CD14-positive monocyte (primary cell): Measurements from ENCODE around the gene HSPB9. TPM values are rescaled to one million over a fixed set of nuclear protein-coding genes. Genes with fewer than 3 reads are reported as not detected.

Experiments
- DNase-seq, 3 donors: peaks; one replicate each; pipeline ENCODE4 v3.0.0-alpha.2; 2011 to 2022
- H2AFZ ChIP-seq: 2 replicates; pipeline ENCODE4 v1.6.0; 2012; ENCODE audit warnings: mild to moderate bottlenecking, low read depth, low read length, inconsistent platforms; ENCODE audit not compliant: insufficient read depth, poor library complexity, severe bottlenecking
- H3K27ac ChIP-seq, 2 donors: 1 replicate in 1 of 2; 2 replicates in 1 of 2; pipeline ENCODE4 v1.5.1; 2012 to 2013; ENCODE audit warnings: low read length in 2 of 2, control low read depth in 1 of 2, inconsistent platforms in 1 of 2, low read depth in 1 of 2, mild to moderate bottlenecking in 1 of 2
- H3K27me3 ChIP-seq, 2 donors: one replicate each; pipeline versions ENCODE4 v1.6.0 to v1.6.1; 2011 to 2013; ENCODE audit warnings: low read length in 2 of 2; ENCODE audit not compliant: control insufficient read depth in 2 of 2, insufficient read depth in 2 of 2
- H3K36me3 ChIP-seq, 2 donors: replicated peaks in 1 of 2; 1 replicate in 1 of 2; 2 replicates in 1 of 2; pipeline versions ENCODE4 v1.5.1 to v1.6.1; 2012 to 2013; ENCODE audit warnings: low read length in 2 of 2, control low read depth in 1 of 2, inconsistent platforms in 1 of 2, mild to moderate bottlenecking in 1 of 2; ENCODE audit not compliant: insufficient read depth in 2 of 2, control insufficient read depth in 1 of 2
- H3K4me1 ChIP-seq, 2 donors: 1 replicate in 1 of 2; 2 replicates in 1 of 2; pipeline versions ENCODE4 v1.5.1 to v1.6.1; 2012 to 2013; ENCODE audit warnings: low read length in 2 of 2, control low read depth in 1 of 2, inconsistent platforms in 1 of 2, mild to moderate bottlenecking in 1 of 2, moderate library complexity in 1 of 2; ENCODE audit not compliant: insufficient read depth in 2 of 2, control insufficient read depth in 1 of 2
- H3K4me2 ChIP-seq: replicated peaks from 2 replicates; pipeline ENCODE3; 2012; ENCODE audit warnings: low read length, moderate library complexity, mild to moderate bottlenecking; ENCODE audit not compliant: poor library complexity, severe bottlenecking; ENCODE audit errors: extremely low read depth
- H3K4me3 ChIP-seq, 3 experiments: fragments of 200-600 bp in 1 of 3; sonication (generic) in 1 of 3; replicated peaks in 1 of 3; 1 replicate in 2 of 3; 2 replicates in 1 of 3; pipeline ENCODE4 v1.5.1; 2011 to 2013; ENCODE audit warnings: low read length in 3 of 3, mild to moderate bottlenecking in 3 of 3, control low read depth in 2 of 3, low read depth in 2 of 3, inconsistent platforms in 1 of 3, moderate library complexity in 1 of 3
- H3K79me2 ChIP-seq: 2 replicates; pipeline ENCODE4 v1.6.0; 2012; ENCODE audit warnings: mild to moderate bottlenecking, control low read depth, inconsistent platforms, low read length, moderate library complexity; ENCODE audit not compliant: insufficient read depth
- H3K9ac ChIP-seq: 2 replicates; pipeline ENCODE4 v1.6.0; 2017; ENCODE audit warnings: low read length, mild to moderate bottlenecking; ENCODE audit not compliant: insufficient read depth, poor library complexity, severe bottlenecking
- H3K9me3 ChIP-seq, 2 donors: replicated peaks in 1 of 2; 1 replicate in 1 of 2; 2 replicates in 1 of 2; pipeline versions ENCODE4 v1.5.1 to v1.6.1; 2012 to 2013; ENCODE audit warnings: low read length in 2 of 2, control low read depth in 1 of 2; ENCODE audit not compliant: control insufficient read depth in 1 of 2, insufficient read depth in 1 of 2
- H4K20me1 ChIP-seq: 2 replicates; pipeline ENCODE4 v1.6.0; 2012; ENCODE audit warnings: mild to moderate bottlenecking, low read length, control low read depth, moderate library complexity; ENCODE audit not compliant: insufficient read depth
- H3K27ac Mint-ChIP-seq, 7 donors: one replicate each; pipeline ENCODE4 v1.8.0; 2020; ENCODE audit warnings: mild to moderate bottlenecking in 7 of 7, mixed read lengths in 7 of 7, moderate library complexity in 6 of 7, inconsistent platforms in 2 of 7
- H3K27me3 Mint-ChIP-seq, 3 donors: one replicate each; pipeline ENCODE4 v1.8.0; 2021 to 2022; ENCODE audit warnings: low read depth in 3 of 3, mild to moderate bottlenecking in 3 of 3, mixed read lengths in 3 of 3, moderate library complexity in 3 of 3, inconsistent platforms in 1 of 3
- H3K36me3 Mint-ChIP-seq, 2 donors: one replicate each; pipeline ENCODE4 v1.8.0; 2020; ENCODE audit warnings: mixed read lengths in 2 of 2, inconsistent platforms in 1 of 2, mild to moderate bottlenecking in 1 of 2
- H3K4me1 Mint-ChIP-seq: one replicate; pipeline ENCODE4 v1.8.0; 2020; ENCODE audit warnings: mild to moderate bottlenecking, mixed read lengths
- H3K4me3 Mint-ChIP-seq, 2 donors: one replicate each; pipeline ENCODE4 v1.8.0; 2020; ENCODE audit warnings: mild to moderate bottlenecking in 2 of 2, mixed read lengths in 2 of 2, moderate library complexity in 1 of 2
- H3K9me3 Mint-ChIP-seq, 7 donors: one replicate each; pipeline ENCODE4 v1.8.0; 2020 to 2022; ENCODE audit warnings: mixed read lengths in 7 of 7, mild to moderate bottlenecking in 6 of 7, moderate library complexity in 6 of 7, inconsistent platforms in 2 of 7
- WGBS: methylation state at CpG from one replicate; pipeline ENCODE4 v1.1.5; 2013; ENCODE audit warnings: missing lambda C conversion rate; ENCODE audit not compliant: insufficient coverage; 5-methylcytosine and 5-hydroxymethylcytosine counted together
- intact Hi-C, 2 donors: fragments of 100-400 bp; cut with micrococcal nuclease; formaldehyde crosslinking; loops; one replicate each; pipeline versions ENCODE4 v1.15.0 to v1.15.1; 2023
- polyA plus RNA-seq, 3 donors: library from polyadenylated mRNA; depleted of rRNA in 1 of 3; unstranded in 2 of 3; stranded (reverse) in 1 of 3; fragments of 300-500 nt in 2 of 3; fragments of >200 nt in 1 of 3; fragmentation: Illumina TruSeq in 2 of 3; gene quantifications; 1 replicate in 2 of 3; 2 replicates in 1 of 3; pipeline ENCODE4 v1.2.3, GENCODE V29; 2012 to 2021
- TF ChIP-seq, protein P1 (sequence below): fragments of 200-600 bp; IDR thresholded peaks from one replicate; pipeline ENCODE4 v1.8.0; 2022; ENCODE audit warnings: antibody characterized with exemption, mild to moderate bottlenecking

The HSPB9 gene
- polyA plus RNA-seq, 3 donors = 0.04 TPM; not detected in 2

DNA sequence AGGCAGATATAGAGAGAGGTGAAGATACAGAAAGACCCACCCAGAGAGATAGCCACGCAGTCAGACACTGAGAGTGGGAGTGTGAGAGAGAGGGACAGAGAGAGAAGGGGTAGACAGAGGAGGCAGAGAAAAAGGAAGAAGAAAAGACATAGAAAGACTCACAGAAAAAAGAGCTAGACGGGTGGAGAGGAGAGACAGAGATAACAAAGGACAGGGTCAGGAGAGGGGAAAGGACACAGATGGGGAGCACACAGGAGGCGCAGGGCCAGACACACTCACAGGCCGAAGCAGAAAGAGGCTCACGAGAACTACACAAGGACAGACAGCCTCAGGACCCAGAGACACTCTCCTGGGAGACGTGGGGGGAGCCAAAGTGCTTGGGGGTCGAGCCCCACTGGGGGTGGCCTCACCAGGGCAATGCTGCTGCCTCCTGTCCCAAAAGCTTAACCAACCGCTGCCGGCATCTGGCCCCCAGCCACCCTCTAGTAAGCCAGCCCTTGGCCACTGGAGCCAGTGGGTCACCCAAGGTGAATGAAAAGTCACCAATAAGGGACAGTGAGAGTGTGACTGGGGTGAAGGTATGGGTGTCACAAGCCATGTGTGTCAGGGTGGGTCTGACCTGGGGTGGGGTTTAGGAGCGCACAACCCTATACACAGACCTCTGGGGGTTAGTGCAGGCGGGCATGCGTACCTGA, 28.1 kb upstream of the HSPB9 start:
- no peaks in the 10 kb centered on the region for H3K36me3 ChIP-seq
- peaks cover 13 to 24% of the 10 kb centered on the region in 2 donors for H3K27me3 ChIP-seq
- no peak for DNase-seq
- H2AFZ ChIP-seq = no peak overlapping the region
- H3K9me3 Mint-ChIP-seq = no peaks in the 10 kb centered on the region
- no peaks in the 10 kb centered on the region for H3K36me3 Mint-ChIP-seq
- H3K27me3 Mint-ChIP-seq = peaks cover 23 to 31% (median 28%) of the 10 kb centered on the region in 3 donors
- peaks cover 6 to 7% of the 10 kb centered on the region in 2 donors for H3K4me1 ChIP-seq
- no peaks in the 10 kb centered on the region for H3K9me3 ChIP-seq
- no peak overlapping the region for H3K4me3 ChIP-seq
- H4K20me1 ChIP-seq = no peaks in the 10 kb centered on the region
- H3K27ac ChIP-seq = no peak overlapping the region
- no peaks in the 10 kb centered on the region for H3K79me2 ChIP-seq
- no peak overlapping the region for H3K4me2 ChIP-seq
- H3K4me1 Mint-ChIP-seq = peaks cover 10% of the 10 kb centered on the region
- intact Hi-C loops = no loop called here
- 86% methylated on average over 4 of the region's 12 CpGs for WGBS
- H3K4me3 Mint-ChIP-seq = no peak overlapping the region
- no peak overlapping the region for H3K9ac ChIP-seq
- TF ChIP-seq, protein P1, sequence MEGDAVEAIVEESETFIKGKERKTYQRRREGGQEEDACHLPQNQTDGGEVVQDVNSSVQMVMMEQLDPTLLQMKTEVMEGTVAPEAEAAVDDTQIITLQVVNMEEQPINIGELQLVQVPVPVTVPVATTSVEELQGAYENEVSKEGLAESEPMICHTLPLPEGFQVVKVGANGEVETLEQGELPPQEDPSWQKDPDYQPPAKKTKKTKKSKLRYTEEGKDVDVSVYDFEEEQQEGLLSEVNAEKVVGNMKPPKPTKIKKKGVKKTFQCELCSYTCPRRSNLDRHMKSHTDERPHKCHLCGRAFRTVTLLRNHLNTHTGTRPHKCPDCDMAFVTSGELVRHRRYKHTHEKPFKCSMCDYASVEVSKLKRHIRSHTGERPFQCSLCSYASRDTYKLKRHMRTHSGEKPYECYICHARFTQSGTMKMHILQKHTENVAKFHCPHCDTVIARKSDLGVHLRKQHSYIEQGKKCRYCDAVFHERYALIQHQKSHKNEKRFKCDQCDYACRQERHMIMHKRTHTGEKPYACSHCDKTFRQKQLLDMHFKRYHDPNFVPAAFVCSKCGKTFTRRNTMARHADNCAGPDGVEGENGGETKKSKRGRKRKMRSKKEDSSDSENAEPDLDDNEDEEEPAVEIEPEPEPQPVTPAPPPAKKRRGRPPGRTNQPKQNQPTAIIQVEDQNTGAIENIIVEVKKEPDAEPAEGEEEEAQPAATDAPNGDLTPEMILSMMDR = no peak
- H3K27ac Mint-ChIP-seq = no peak overlapping the region

DNA sequence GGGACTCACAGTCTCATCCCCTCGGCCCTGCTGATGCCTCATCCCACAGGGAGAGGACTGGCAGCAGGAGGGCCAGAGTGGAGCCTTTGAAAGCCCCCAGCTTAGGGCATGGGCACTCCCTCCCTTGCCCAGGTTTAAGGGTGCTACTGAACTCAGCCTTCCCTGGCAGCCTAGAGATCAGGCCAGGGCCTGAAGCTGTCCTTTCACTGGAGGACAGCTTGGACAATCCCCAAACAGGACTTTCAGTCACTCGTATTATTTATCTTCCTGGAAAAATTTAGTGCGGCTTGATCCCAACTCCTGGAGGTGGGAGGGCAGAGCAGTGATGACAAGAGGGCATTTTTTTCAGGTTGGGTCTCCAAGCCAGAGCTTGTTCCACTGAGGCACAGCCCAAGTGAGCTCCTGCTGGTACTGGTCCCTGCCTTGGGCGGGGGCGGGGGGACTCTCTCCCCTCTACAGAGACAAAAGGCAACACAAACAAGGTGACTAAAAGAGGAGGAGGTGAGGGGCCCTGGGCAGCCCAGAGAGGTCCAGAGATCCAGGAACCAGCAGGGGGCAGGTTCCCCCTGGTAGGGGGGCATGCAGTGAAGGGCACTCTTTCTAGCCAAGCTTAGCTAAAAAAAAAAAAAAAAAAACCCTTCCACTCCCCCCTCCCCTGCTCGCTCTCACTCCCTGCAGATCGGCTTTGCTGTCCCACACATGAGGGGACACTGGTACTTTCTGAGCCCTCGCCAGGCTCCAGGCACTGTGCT, 26.1 kb upstream of the HSPB9 start:
- Mint-ChIP-seq H3K9me3 (no peaks in the 10 kb centered on the region), H3K36me3 (no peaks in the 10 kb centered on the region), H3K4me3 (peak overlapping the region in 1 of 2 donors; percentile 46), H3K27me3 (peaks cover 22 to 30% (median 25%) of the 10 kb centered on the region in 3 donors), H3K4me1 (peaks cover 10% of the 10 kb centered on the region), H3K27ac (no peak overlapping the region)
- TF ChIP-seq, protein P1 = no peak
- H3K27me3 ChIP-seq = peaks cover 13 to 24% of the 10 kb centered on the region in 2 donors
- DNase-seq = no peak
- H3K79me2 ChIP-seq = no peaks in the 10 kb centered on the region
- H4K20me1 ChIP-seq = no peaks in the 10 kb centered on the region
- H3K4me1 ChIP-seq = peaks cover 6 to 7% of the 10 kb centered on the region in 2 donors
- H2AFZ ChIP-seq = no peak overlapping the region
- no peak overlapping the region for H3K4me2 ChIP-seq
- WGBS = 93% methylated on average over 2 of the region's 8 CpGs
- no peak overlapping the region for H3K27ac ChIP-seq
- no peak overlapping the region for H3K9ac ChIP-seq
- H3K4me3 ChIP-seq = no peak overlapping the region
- H3K36me3 ChIP-seq = no peaks in the 10 kb centered on the region
- intact Hi-C loops = no loop called here
- H3K9me3 ChIP-seq = no peaks in the 10 kb centered on the region
